ENCODE results near the gene CRABP1. TPM values are rescaled to one million over a fixed set of nuclear protein-coding genes. Genes with fewer than 3 reads are reported as not detected.

The CRABP1 gene
- polyA plus RNA-seq, 1 donor from 2014 or later, result 7.0 TPM

GRCh38 chr15:78364233-78364632 lies 24.1 kb downstream of the CRABP1 start:
- no peak overlapping the region for H3K27ac ChIP-seq (ENCODE audit: low read length)
- no peaks in the 10 kb centered on the region for H3K36me3 ChIP-seq (ENCODE audit: insufficient read depth, low read length)
- no peaks in the 10 kb centered on the region for H3K9me3 ChIP-seq (ENCODE audit: low read length)
- no peaks in the 10 kb centered on the region for H4K20me1 ChIP-seq (ENCODE audit: insufficient read depth)
- H3K4me3 ChIP-seq (ENCODE audit: low read length), result no peak overlapping the region
- no peak overlapping the region for H2AFZ ChIP-seq (ENCODE audit: low read depth, low read length)
- H3K9me2 ChIP-seq (ENCODE audit: insufficient read depth, low read length), result no peaks in the 10 kb centered on the region
- no peak overlapping the region for H3K4me2 ChIP-seq (ENCODE audit: low read length)
- no peaks in the 10 kb centered on the region for H3K79me2 ChIP-seq (replicated peaks; ENCODE audit: insufficient read depth, low read length)
- H3K9ac ChIP-seq (ENCODE audit: low read length), result no peak overlapping the region
- no peaks in the 10 kb centered on the region for H3K27me3 ChIP-seq (ENCODE audit: insufficient read depth, low read depth, low read length)
- H3F3A ChIP-seq (ENCODE audit: insufficient read depth, low read length, poor library complexity, severe bottlenecking), result no peaks in the 10 kb centered on the region
- TF ChIP-seq TAF1 (IDR thresholded peaks at IDR 0.05; ENCODE audit: low read depth) (no peak), SMC3 (conservative IDR thresholded peaks at IDR 0.05; ENCODE audit: poor library complexity) (no peak), MXI1 (conservative IDR thresholded peaks at IDR 0.05; ENCODE audit: poor library complexity, severe bottlenecking) (no peak), POLR2AphosphoS5 (IDR thresholded peaks at IDR 0.05) (no peak), RAD21 (conservative IDR thresholded peaks at IDR 0.05) (no peak), EZH2 (IDR thresholded peaks at IDR 0.05; ENCODE audit: borderline replicate concordance, insufficient read depth, low read length, poor library complexity, severe bottlenecking) (no peak), REST (IDR thresholded peaks at IDR 0.05; ENCODE audit: borderline replicate concordance) (no peak), CTCF (IDR thresholded peaks at IDR 0.05; ENCODE audit: poor library complexity, severe bottlenecking) (no peak), EP300 (conservative IDR thresholded peaks at IDR 0.05; ENCODE audit: poor library complexity, severe bottlenecking) (no peak)

GRCh38 chr15:78365917-78366316 lies 25.8 kb downstream of the CRABP1 start:
- TF ChIP-seq TAF1 (IDR thresholded peaks at IDR 0.05; ENCODE audit: low read depth), result no peak
- no peak for TF ChIP-seq POLR2AphosphoS5 (IDR thresholded peaks at IDR 0.05)
- no peak for TF ChIP-seq RAD21 (conservative IDR thresholded peaks at IDR 0.05)
- TF ChIP-seq EZH2 (IDR thresholded peaks at IDR 0.05; ENCODE audit: borderline replicate concordance, insufficient read depth, low read length, poor library complexity, severe bottlenecking), result no peak
- TF ChIP-seq EP300 (conservative IDR thresholded peaks at IDR 0.05; ENCODE audit: poor library complexity, severe bottlenecking), result no peak
- no peak for TF ChIP-seq REST (IDR thresholded peaks at IDR 0.05; ENCODE audit: borderline replicate concordance)
- no peak for TF ChIP-seq CTCF (IDR thresholded peaks at IDR 0.05; ENCODE audit: poor library complexity, severe bottlenecking)
- TF ChIP-seq MXI1 (conservative IDR thresholded peaks at IDR 0.05; ENCODE audit: poor library complexity, severe bottlenecking), result no peak
- TF ChIP-seq SMC3 (conservative IDR thresholded peaks at IDR 0.05; ENCODE audit: poor library complexity), result no peak
- no peaks in the 10 kb centered on the region for H3K27me3 ChIP-seq (ENCODE audit: insufficient read depth, low read depth, low read length)
- H3K27ac ChIP-seq (ENCODE audit: low read length), result no peak overlapping the region
- H3K4me2 ChIP-seq (ENCODE audit: low read length), result no peak overlapping the region
- H3K4me3 ChIP-seq (ENCODE audit: low read length), result no peak overlapping the region
- no peak overlapping the region for H2AFZ ChIP-seq (ENCODE audit: low read depth, low read length)
- no peaks in the 10 kb centered on the region for H4K20me1 ChIP-seq (ENCODE audit: insufficient read depth)
- H3K79me2 ChIP-seq (replicated peaks; ENCODE audit: insufficient read depth, low read length), result no peaks in the 10 kb centered on the region
- no peaks in the 10 kb centered on the region for H3K36me3 ChIP-seq (ENCODE audit: insufficient read depth, low read length)
- no peaks in the 10 kb centered on the region for H3F3A ChIP-seq (ENCODE audit: insufficient read depth, low read length, poor library complexity, severe bottlenecking)
- no peaks in the 10 kb centered on the region for H3K9me2 ChIP-seq (ENCODE audit: insufficient read depth, low read length)
- no peaks in the 10 kb centered on the region for H3K9me3 ChIP-seq (ENCODE audit: low read length)
- no peak overlapping the region for H3K9ac ChIP-seq (ENCODE audit: low read length)

Data from neural cell (in vitro differentiated cells).